ENCODE data around the gene RGS12.

Gene RGS12

GRCh38 chr4:3280466-3280865, 12.4 kb upstream of the RGS12 start:
- no peak for DNase-seq

- no peak for DNase-seq
These were observed 9.3 kb upstream of the RGS12 start for GRCh38 chr4:3283483-3283882.

- no peak for DNase-seq
These were observed 8.9 kb upstream of the RGS12 start for GRCh38 chr4:3283916-3284315.

DNA sequence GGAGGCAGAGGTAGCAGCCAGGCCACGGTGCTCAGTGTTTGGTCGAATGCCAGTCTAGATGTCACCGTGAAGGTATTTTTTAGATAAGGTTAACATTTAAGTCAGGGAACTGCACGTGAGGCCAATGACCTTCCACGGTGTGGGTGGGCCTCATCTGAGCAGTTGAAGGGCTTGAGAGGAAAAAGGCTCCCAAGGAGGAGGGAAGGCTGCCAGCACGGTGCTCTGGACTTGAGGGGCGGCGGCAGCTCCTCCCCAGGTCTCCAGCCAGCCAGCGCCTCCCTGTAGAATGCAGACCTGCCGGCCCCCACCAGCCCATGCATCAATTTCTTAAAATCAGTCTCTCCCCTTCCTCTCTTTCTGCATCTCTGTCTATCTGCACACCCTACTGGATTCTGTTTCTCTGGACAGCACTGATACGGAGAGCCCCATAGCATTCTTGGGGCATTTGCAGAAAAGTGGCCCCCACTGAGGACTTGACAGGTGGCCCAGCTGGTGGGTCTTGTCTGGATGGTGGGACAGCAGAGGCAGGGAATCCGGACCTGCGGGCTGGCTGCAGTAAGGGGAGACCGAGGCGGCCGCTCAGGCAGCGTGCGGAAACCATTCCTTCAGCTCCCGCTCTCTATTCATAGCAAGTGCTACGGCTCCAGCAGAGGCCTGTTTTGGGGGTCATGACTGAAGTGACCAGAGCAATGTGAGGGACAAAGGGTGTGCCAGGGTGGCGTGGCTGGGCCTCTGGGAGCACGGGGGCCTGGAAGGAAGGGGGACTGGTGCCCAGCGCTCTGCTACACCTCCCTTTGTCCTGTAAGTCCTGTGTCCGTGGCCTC, 7.9 kb upstream of the RGS12 start:
- no peak for DNase-seq

DNA sequence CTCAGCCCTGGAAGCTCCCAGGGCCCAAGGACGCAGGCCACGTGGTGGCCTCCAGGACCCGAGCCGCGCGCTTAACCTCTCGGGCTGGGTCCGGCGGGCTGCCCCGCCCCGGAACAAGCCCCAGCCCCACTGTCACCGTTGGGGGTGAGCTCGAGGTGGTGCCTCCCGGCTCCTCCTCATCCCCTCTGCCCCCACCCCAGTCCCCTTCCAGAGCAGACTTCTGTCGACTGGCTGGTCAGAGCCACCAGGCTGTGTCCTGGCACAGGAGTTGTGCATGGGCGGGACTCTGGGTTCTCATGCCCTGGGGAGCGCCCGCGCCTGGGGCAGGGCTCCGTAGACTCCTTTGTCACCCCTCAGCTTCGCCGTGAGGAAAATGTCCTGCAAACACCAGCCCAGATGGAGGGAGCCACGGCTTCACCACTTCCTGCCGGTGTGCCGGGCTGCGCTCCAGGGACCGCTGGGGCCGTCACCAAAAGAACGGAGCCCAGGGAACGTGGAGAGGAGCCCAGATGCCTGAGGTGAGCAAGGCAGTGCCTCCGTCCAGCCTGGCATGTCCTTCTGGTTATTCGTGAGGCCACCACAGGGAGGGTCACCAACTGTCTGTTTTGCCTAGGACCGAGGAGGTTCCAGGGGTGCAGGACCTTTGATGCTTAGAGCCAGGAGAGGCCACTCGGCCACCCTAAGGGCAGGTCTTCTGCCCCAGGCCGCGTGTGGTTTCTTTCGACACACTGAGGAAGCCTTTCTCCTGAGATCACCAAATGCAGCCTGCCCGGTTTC, 7.1 kb upstream of the RGS12 start:
- no peak for DNase-seq

DNA sequence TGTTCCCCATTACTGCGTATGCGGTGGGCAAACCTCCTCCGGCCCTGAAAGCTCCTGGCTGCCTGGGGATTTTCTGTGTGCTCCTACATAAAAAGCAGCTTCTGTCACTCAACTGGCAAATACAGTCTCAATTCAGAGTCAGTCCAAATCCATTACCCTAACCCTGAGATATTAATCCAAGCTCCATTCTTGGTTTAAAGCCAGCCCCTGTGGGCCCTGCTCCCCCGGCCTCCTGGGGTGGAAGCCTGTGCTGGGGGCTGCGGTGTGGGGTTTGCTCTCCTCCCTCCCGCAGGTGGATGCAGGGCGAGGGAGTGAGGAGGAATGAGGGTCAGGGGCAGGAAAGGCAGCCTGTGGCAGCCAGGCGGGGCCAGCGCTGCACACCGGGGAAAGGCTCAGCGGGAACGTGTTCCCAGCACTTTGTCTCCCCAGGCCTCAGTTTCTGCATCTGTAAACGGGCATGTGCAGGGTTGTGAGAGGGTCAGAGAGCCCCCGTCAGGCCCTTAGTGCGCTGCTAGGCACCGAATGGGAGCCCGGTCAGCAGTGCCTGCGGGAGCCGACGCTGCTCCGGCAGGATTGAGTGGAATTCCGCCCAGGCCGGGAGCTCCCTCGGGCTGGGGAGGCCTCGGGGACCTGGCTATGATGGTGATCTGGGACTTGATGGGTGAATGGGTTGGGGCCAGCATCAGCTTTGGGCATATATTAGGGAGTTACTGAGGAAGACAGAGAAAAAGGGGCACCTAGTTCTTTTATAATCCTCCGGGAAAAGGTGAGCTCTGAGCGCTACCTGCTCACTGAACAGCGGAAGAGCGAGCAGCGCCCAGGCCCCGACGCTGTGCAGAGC, 6.3 kb upstream of the RGS12 start:
- no peak for DNase-seq

GRCh38 chr4:3287271-3287971, 5.4 kb upstream of the RGS12 start:
- DNase-seq = no peak

DNA sequence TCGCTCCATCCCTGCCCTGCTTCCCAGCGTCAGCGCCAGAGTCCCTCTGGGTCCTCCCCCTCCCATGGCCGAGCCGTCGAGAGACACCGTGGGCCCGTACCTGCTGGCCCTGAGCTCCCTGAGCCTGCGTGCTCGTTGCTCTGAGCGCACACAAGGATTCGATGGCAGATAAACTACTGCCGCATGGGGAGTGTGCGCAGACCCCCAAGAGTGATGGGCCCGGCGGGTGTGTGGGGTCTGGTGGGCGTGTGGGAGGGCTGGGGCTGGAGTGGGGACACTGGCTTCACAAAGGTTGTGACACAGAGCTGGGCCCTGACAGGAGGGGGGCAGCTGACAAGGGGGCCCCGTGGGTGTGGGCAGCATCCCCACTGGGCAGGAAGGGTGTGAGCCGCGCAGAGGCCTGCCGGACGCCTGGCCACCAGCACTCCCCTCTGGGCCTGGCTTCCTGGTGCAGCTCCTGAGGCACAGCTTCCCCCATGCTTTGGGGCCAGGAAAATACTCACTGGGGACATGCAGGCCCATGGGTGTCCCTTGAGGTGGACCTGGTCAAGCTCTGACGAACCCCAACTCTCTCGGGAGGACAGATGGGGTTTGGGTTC, 4.8 kb upstream of the RGS12 start:
- DNase-seq = no peak

- DNase-seq = no peak
These were observed 4.2 kb upstream of the RGS12 start for GRCh38 chr4:3288571-3289094.

- no peak for DNase-seq
These were observed 2.3 kb upstream of the RGS12 start for GRCh38 chr4:3290476-3290875.

- no peak for DNase-seq
These were observed 1.9 kb upstream of the RGS12 start for GRCh38 chr4:3290889-3291321.

- peak in 1 of 2 experiments; percentile 62 for DNase-seq
These were observed 1.3 kb upstream of the RGS12 start for GRCh38 chr4:3291411-3291968.

GRCh38 chr4:3291969-3292570, 751 bp upstream of the RGS12 start:
- peak; percentile 39 to 66 for DNase-seq

GRCh38 chr4:3293401-3294391, 875 bp downstream of the RGS12 start:
- peak in 1 of 2 experiments; percentile 63 for DNase-seq

GRCh38 chr4:3294401-3295241, 1.8 kb downstream of the RGS12 start:
- DNase-seq = no peak

GRCh38 chr4:3295837-3296624, 3.2 kb downstream of the RGS12 start:
- no peak for DNase-seq

DNA sequence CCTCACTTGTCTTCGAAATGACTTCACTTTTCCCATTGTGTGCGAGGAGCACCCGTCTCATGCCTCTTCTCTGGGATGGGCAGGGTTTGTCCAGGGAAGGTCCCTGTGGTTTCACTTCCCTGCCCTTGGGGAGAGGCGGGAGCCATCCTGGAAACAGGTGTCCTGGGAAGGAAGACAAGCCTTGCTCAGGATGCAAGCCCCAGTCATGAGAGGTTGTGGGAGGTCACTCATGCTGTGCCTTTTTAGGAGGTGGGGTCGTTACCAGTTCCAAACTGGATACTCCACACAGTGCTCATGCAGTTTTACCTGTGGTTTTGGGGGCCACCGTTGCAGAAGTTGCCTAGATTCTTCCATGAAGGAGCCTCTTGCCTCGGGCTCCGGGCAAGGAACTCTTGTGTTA, 3.8 kb downstream of the RGS12 start:
- DNase-seq = no peak

All from NCI-H526 (cell line).